ENCODE results near the gene CYP4Z1.

DNA sequence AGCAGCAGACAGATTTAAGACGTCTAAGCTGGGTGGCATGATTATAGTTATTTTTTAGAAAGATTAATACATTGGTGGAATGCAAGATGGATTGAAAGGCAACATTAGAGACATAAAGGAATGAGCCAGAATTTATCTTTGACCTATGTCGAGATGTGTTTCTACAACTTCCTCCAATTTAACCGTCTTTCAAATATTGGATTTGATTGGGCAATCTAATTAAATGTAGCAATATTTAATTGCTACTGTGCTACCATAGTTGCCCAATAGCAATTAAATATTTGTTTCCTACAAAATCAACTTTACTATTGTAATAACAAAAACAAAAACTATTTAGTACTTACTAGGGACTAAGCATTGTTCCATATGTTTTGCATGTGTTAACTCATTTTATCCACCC, 39.8 kb downstream of the CYP4Z1 start:
- TF ChIP-seq, protein P1, sequence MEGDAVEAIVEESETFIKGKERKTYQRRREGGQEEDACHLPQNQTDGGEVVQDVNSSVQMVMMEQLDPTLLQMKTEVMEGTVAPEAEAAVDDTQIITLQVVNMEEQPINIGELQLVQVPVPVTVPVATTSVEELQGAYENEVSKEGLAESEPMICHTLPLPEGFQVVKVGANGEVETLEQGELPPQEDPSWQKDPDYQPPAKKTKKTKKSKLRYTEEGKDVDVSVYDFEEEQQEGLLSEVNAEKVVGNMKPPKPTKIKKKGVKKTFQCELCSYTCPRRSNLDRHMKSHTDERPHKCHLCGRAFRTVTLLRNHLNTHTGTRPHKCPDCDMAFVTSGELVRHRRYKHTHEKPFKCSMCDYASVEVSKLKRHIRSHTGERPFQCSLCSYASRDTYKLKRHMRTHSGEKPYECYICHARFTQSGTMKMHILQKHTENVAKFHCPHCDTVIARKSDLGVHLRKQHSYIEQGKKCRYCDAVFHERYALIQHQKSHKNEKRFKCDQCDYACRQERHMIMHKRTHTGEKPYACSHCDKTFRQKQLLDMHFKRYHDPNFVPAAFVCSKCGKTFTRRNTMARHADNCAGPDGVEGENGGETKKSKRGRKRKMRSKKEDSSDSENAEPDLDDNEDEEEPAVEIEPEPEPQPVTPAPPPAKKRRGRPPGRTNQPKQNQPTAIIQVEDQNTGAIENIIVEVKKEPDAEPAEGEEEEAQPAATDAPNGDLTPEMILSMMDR (IDR thresholded peaks at IDR 0.05) = no peak
- TF ChIP-seq EP300 (IDR thresholded peaks at IDR 0.05) (no peak), POLR2A (IDR thresholded peaks at IDR 0.05) (no peak)

Data from stomach (tissue), 4 donors.